ENCODE data around the gene TRAFD1.

GRCh38 chr12:112124918-112125249 lies 476 bp upstream of the TRAFD1 start:
- TF ChIP-seq CTCF (conservative IDR thresholded peaks at IDR 0.05; ENCODE audit: low read length) (no peak), EZH2phosphoT487 (IDR thresholded peaks at IDR 0.05; ENCODE audit: borderline replicate concordance, low read depth, low read length) (no peak)
